Right renal pelvis (tissue), 4 donors: ENCODE results near the gene MRPL19. TPM values are rescaled to one million over a fixed set of nuclear protein-coding genes. Genes with fewer than 3 reads are reported as not detected.

ENCODE experiments used
- DNase-seq, 4 donors: peaks; one replicate each; pipeline ENCODE4 v3.0.0-alpha.2; 2013; ENCODE audit warnings: low read depth in 4 of 4, low spot score in 3 of 4, missing footprints in 1 of 4
- polyA plus RNA-seq, 4 donors: library from polyadenylated mRNA; unstranded; fragments of 120-200 nt; gene quantifications; one replicate each; pipeline ENCODE4 v1.2.1, GENCODE V29; 2013; ENCODE audit not compliant: insufficient read length in 4 of 4

Gene MRPL19
- polyA plus RNA-seq, 4 donors = 74.2 to 88.6 (median 76.4) TPM

DNA sequence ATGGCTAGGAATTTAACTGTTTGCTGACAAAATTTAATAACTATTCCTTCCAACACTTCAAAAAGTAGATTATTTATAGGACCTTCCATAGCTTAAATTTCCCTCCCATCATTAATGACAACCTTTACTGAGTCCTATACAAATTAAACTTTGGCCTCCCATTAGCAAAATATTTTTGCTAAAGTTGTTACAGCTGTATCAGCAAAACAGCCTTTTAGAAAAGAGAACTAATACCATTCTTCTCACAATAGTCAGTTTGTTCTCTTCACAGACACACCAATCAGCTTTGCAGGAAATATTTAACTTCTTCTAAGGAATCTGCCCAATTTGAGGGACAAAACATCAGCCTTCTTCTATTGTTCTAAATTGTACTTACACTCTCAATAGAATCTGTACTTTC, 76.1 kb downstream of the MRPL19 start:
- no peak for DNase-seq

GRCh38 chr2:75728614-75729419, 82.2 kb downstream of the MRPL19 start:
- DNase-seq = no peak

DNA sequence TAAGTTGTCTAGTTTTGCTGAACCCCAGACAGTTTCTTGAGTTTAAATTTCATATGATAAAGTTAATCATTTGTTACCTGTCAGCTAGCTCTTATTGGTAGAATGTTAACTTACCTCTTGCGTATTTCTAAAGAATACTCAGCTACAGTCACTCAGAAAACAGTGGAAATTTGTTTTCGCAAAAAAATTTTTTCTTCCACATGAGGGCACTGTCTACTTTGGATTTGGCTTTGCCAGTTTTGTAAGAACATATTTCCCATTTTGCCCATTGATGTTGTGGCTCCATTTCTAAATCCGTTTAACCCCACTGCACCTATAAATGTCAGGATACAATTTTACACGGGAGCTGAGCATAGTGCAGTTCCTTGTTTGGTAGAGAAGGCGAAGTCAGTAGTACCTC, 83.3 kb downstream of the MRPL19 start:
- no peak for DNase-seq

GRCh38 chr2:75736276-75736675, 89.7 kb downstream of the MRPL19 start:
- no peak for DNase-seq

DNA sequence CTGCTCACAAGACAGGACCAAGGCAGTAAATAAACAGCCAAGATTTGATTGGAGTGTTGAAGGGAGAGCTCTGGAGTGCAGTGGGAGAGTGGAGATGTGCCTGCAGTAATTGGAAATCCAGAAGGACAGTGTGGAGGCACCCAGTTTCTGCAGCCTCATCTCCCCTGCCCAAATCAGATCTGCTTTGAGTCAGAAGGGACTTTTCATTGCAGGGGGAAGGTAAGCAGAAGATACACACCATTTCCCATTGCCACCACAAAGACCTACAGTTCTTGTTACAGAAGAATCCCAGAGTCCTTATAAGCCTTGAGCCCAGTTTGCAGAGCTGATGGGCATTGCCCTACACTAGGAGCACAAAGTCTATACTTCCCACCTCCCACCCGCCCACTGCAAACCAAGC, 91.4 kb downstream of the MRPL19 start:
- DNase-seq = no peak

Other genes starting within 250 kb of the MRPL19 start
- 10 to 100 TPM; 13.8 to 18.3 (median 15.6) TPM for gene EVA1A, start 85.8 kb upstream of the MRPL19 start, polyA plus RNA-seq
- gene GCFC2, start 64.1 kb downstream of the MRPL19 start, polyA plus RNA-seq = 10 to 100 TPM; 36.8 to 56.8 (median 52.4) TPM